Measurements from ENCODE around the gene NACAD.

The NACAD gene

DNA sequence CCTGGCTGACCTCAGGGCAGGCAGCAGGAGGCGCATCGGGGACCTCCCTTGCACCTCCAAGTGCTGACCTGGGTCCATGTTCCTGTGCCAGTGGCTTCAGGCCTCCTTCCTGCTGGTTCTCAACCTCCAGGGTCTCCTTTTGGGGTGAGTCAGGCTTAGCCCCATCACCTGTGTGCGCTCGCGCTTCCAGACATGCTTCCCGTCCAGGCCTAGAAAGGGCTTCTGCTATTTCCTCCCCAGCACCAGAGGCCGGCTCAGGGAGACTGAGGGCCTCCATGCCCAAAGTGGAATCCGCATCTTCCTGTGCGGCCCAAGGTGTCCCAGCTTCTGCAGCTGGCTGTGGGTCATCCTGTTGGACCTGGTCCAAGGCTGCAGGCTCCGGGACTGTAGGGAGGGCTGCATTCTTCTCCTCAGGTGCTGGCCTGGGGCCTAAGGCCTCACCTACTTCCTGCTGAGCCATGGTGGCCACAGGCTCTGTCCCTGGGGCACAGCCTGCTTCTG lies 5.9 kb downstream of the NACAD start:
- no peak for TF ChIP-seq CTCF (conservative IDR thresholded peaks at IDR 0.05; ENCODE audit: low read length)
- H3K4me3 ChIP-seq (ENCODE audit: low read length), result no peak overlapping the region
- DNase-seq (ENCODE audit: low read depth), result no peak

- no peak for DNase-seq (ENCODE audit: low read depth)
- no peak for TF ChIP-seq CTCF (conservative IDR thresholded peaks at IDR 0.05; ENCODE audit: low read length)
- H3K4me3 ChIP-seq (ENCODE audit: low read length), result no peak overlapping the region
Measured at GRCh38 chr7:45082031-45082830, 6.5 kb downstream of the NACAD start.

DNA sequence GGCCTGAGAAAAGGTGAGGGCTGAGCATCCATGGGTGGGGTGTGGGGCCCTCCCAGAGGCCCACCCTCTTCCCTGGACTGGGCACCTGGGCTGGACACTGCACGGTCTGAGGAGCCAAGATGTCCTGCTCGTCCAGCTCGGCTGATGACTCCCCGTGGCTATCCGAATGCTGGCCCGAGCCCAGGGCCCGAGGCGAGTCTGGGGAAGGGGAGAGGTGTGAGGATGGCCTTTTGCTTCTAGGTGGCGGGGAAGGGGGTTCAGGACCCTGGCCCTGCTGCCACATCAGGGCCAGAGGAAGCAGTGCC lies 7.1 kb downstream of the NACAD start:
- DNase-seq (ENCODE audit: low read depth), result no peak
- H3K4me3 ChIP-seq (ENCODE audit: low read length), result no peak overlapping the region
- TF ChIP-seq CTCF (conservative IDR thresholded peaks at IDR 0.05; ENCODE audit: low read length), result no peak

GRCh38 chr7:45080958-45081669 lies 7.7 kb downstream of the NACAD start:
- no peak for TF ChIP-seq CTCF (conservative IDR thresholded peaks at IDR 0.05; ENCODE audit: low read length)
- no peak for DNase-seq (ENCODE audit: low read depth)
- no peak overlapping the region for H3K4me3 ChIP-seq (ENCODE audit: low read length)

- no peak for DNase-seq (ENCODE audit: low read depth)
- TF ChIP-seq CTCF (conservative IDR thresholded peaks at IDR 0.05; ENCODE audit: low read length), result no peak
- H3K4me3 ChIP-seq (ENCODE audit: low read length), result no peak overlapping the region
Measured at GRCh38 chr7:45080265-45080957, 8.4 kb downstream of the NACAD start.

GRCh38 chr7:45078125-45078681 lies 10.6 kb downstream of the NACAD start:
- TF ChIP-seq CTCF (conservative IDR thresholded peaks at IDR 0.05; ENCODE audit: low read length), result no peak; the same call in 1 of the 2 replicates
- H3K4me3 ChIP-seq (ENCODE audit: low read length), result no peak overlapping the region
- no peak for DNase-seq (ENCODE audit: low read depth)
